Activated T-cell treated with anti-CD3 and anti-CD28 coated beads, Interleukin-2, amount 50 U/mL, for 48 hours (primary cell): ENCODE measurements around the gene MTHFD2L.

Experiments used
- DNase-seq, 2 experiments: peaks; one replicate each; pipeline ENCODE4 v3.0.0-alpha.2; 2020

The MTHFD2L gene

GRCh38 chr4:74133786-74134499, 24.0 kb upstream of the MTHFD2L start:
- peak; percentile 59 to 61 for DNase-seq

GRCh38 chr4:74134500-74134852, 23.4 kb upstream of the MTHFD2L start:
- no peak for DNase-seq

GRCh38 chr4:74146581-74147129, 11.3 kb upstream of the MTHFD2L start:
- no peak for DNase-seq

- DNase-seq = no peak
These were observed 9.7 kb upstream of the MTHFD2L start for GRCh38 chr4:74148205-74148604.

DNA sequence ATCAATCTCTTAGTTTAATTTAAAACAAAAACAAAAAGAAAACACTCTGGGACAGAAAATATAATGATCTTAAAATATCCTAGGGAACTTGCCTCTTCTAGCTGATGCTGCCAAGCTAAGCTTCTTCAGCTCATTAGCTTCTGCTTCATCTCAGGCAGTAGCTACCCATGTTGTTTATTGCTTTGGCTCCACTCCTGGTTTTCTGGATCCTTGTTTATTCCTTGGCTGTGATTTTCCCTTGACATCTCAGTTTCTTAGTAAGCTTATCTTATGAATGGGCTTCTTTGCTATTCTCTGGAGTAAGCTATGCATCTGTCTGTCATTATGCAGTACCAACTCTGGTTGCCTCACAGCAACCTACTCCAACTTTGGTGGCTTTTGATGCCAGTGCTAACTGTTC, 5.1 kb upstream of the MTHFD2L start:
- no peak for DNase-seq

- no peak for DNase-seq
These were observed 1.4 kb upstream of the MTHFD2L start for GRCh38 chr4:74156521-74156920.

GRCh38 chr4:74157154-74157553, 764 bp upstream of the MTHFD2L start:
- DNase-seq = no peak

DNA sequence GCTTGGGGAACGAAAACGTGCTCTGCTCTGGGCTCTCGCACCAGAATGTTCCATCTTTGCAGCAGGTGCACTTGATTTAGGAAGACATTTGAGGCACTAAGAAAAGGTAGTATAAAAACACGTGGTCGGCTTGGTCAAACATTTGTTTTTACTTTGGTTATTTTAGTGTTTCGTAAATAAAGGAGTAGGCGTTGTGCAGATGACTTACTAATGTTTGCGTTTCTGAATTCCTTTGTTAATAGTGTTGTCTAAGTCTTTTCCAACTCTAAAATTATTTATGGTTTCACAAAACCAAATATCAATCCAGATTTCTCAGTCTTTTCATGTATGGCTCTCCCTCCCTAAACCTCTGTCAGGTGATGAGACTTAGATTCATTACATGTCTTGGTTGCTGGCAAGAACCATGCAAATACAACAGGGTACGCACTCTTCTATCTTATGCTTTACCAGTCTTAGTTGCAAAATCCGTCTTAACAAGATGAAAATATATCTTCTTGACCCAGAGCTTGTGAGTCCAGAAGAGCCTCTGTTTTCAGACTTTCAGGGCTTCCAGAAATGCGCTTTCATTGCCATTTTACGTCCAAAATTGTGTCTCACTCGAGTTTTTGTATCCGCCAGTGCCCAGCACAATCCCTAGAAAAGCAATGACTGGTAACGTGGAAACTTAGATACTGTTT, 686 bp downstream of the MTHFD2L start:
- DNase-seq = no peak

DNA sequence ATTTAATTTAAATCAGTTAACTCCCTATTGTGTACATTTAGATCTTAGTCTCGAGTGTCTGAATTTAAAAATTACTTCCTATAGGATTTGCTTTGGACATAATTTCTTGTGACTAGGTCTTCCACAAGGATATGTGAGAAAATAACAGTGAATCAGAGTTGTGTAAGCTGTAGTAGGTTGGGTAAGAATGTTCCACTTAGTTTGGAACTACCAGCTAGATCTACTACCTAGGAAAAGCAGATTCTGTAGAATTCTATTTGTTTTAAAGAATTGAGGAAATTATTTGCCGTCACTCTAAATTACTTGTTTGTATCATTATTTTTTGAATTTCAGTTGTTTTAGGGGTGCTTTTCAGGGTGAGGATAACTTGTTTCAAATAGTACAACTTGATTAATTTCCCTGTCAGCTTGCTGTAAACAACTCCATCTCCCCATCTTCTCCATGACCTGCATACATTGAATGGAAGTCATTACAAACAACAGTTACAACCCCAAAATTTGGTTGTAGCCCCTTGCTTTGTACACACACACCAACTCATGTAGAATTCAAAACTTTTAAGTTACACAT, 1.3 kb downstream of the MTHFD2L start:
- DNase-seq = no peak

GRCh38 chr4:74161666-74162450, 3.9 kb downstream of the MTHFD2L start:
- DNase-seq = no peak

DNA sequence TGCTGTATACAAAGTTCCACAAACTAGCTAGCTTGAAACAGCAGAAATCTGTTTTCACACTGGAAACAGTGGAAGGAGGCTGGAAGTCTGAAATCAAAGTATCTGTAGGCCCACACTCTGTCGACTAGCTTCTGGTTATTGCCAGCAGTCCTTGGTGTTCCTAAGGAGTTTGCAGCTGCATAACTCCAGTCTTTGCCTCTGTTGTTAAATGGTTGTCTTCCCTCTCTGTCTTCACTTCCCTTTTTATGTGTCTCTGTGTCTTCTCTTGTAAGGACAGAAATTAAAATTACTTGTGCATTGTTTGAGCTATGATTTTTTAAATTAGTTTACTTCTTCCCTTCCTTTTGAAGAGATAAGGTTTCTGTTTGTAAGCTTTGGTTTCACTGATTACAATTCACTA, 8.2 kb downstream of the MTHFD2L start:
- no peak for DNase-seq

DNA sequence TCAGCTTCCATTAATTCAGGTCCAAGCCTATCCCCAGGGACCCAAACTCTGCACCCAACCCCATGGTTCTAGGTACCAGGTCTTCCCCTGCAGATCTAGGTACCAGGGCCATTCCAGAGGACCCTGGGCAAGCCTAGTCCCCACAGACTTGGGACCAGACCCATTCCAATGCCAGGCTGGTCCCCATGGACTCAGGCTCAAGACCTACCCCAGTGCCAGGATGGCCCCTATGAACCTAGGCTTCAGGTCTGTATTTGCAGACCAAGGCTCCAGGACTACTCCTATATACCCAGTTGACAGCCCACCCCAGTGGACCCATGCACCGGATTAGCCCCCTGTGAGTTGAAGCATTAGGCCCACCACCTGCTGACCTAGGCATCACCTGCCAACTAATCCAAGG, 8.9 kb downstream of the MTHFD2L start:
- no peak for DNase-seq

GRCh38 chr4:74167585-74167984, 9.7 kb downstream of the MTHFD2L start:
- no peak for DNase-seq

DNA sequence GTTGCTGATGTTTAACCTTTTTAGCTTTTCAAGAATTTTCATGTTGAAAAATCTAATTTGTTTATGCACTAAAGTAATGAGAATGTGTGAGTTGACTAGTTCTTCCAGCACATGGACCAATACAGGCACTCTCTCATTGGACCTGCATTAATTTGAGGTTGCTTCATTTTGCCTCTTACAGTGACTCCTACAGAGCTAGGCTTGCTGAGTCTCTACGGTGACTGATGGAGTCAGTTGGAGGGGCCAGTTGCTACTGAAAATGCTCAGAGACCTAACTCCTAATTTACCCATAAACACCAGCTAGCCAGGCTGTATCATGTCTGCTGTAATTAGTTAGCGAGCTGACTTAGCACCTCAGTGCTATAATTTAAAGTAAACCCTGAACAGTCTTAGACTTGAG, 10.9 kb downstream of the MTHFD2L start:
- DNase-seq = no peak

DNA sequence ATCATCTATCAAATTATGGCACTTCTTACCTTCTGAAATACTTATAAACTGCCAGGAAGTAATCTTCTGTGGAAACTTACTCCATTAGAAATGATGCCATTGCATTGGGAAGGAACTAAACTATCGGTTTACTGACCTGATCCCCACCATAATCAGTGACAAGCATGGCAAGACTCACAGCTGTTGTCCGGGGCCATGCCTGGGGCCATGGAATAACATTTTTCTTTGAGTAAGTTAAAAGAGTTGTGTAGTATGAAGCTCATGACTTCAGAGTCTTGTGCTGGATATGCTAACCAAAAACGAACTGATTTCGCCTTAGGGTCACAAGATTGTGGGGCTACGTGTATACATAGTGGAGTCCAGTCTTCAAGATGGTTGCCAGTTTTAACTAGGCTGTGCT, 15.4 kb downstream of the MTHFD2L start:
- no peak for DNase-seq

GRCh38 chr4:74174421-74174820, 16.5 kb downstream of the MTHFD2L start:
- DNase-seq = no peak

DNA sequence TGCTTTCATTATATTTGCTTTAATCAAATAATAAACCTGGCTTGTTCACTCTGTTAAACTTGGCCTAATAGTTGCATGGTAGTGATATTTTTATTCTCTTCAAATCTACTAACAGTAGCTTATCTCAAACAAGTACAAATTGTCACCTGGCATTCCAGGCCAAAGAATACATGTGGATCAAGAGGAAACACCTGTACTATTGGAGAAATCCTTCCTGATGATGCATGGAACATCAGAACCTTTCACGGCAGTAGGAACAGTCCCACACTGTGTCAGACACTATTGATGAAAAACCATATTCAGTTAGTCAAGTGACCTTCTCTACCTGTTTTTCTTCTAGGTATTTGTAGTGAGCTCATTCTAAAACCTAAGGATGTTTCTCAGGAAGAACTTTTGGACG, 17.0 kb downstream of the MTHFD2L start:
- DNase-seq = no peak

DNA sequence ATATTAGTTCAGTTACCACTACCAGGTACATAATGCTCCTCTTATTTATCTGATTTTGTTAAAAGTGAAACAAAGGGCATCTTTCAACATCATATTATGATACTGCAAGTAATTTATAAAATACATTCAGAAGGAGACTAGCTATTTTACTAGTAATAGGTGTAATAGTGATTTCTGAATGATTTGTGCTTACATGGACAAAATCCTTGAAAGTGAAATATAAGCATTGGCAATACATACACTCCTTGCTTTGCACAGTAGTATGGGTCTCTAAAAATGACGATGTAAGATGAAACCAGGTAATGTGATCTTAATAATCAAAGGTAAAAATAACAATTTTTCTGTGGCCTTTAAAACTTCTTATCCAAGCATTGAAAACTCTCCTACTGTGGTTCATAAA, 17.5 kb downstream of the MTHFD2L start:
- no peak for DNase-seq

DNA sequence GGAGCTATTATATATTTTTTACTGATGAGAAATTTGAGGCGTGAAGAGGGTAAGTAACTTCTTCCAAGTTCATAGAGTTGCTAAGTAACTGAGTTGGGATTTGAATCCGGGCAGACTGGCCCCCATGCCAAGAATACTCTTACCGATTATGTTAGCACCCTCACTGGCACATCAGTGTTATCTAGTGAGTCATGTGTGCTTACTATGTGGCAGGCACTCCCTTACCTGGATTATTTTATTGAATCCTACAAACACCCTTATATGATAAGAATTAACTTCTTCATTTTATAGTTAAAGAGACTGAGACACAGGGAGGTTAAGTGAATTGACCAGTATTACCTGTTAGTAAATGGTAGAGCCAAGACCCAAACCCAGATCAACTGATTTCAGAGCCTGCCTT, 20.9 kb downstream of the MTHFD2L start:
- DNase-seq = no peak

GRCh38 chr4:74181219-74181618, 23.3 kb downstream of the MTHFD2L start:
- no peak for DNase-seq

DNA sequence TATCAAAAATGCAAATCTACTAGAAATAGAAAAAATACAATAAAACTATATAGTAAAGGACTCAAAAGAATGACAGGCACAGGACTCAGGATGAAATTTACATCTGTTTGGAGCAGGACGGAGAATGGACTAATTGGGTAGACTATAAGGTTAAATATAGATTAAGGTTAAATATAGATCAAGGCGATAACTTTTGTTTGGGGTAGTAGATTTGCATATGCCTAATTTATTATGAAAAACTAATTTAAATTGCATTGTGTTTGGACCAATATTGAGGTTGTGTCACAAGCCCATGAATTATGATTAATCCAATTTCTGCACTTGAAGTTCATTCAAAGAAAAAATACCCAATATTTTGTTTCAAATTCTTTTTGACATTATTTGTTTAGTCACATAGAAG, 31.0 kb downstream of the MTHFD2L start:
- no peak for DNase-seq

- no peak for DNase-seq
These were observed 31.6 kb downstream of the MTHFD2L start for GRCh38 chr4:74189331-74190043.

DNA sequence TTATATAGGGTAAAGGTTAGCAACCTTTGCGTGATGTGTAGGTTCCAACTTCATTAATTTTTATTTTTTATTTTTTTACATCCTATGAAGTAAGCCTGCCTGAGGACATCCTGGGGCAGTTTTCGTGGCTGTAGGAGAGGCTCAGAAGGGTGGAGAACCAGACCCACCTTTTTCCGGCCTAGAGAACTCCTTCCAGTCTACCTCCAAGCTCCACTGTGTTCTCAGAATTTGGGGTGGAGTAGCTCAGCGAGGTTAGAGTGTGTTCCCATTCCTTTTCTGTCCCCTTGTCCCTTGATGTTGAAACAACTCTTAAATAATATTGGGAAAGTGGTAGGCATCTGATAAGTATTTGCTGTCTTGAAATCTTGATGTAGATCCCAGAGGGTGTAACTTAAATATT, 32.4 kb downstream of the MTHFD2L start:
- no peak for DNase-seq
